GM12891 (cell line): ENCODE results near the gene ABLIM2.

Experiments used
- DNase-seq: peaks from one replicate; pipeline ENCODE4 v3.0.0; 2011; ENCODE audit warnings: low spot score; ENCODE audit not compliant: insufficient read length
- FAIRE-seq: peaks from 2 replicates; lab custom pipeline; 2011; peaks lifted over from hg19 to GRCh38; lab: Jason Lieb, UNC
- PAX5 ChIP-seq: IDR thresholded peaks from 2 replicates; pipeline ENCODE4 v1.6.1; 2011; ENCODE audit warnings: low read length, moderate library complexity, mild to moderate bottlenecking; ENCODE audit not compliant: insufficient read depth, severe bottlenecking
- POLR2A ChIP-seq: IDR thresholded peaks from 2 replicates; pipeline ENCODE4 v1.6.1; 2011; ENCODE audit warnings: low read depth, low read length, control low read depth
- POLR2AphosphoS5 ChIP-seq: IDR thresholded peaks from 2 replicates; pipeline ENCODE4 v1.6.1; 2011; ENCODE audit warnings: low read depth, low read length, control low read depth
- POU2F2 ChIP-seq: IDR thresholded peaks from 2 replicates; pipeline ENCODE4 v1.6.1; 2011; ENCODE audit warnings: low read depth, mild to moderate bottlenecking, control low read depth, low read length, moderate library complexity
- SPI1 ChIP-seq: IDR thresholded peaks from 2 replicates; pipeline ENCODE4 v1.6.1; 2011; ENCODE audit warnings: low read depth, low read length, control low read depth
- TAF1 ChIP-seq: IDR thresholded peaks from 2 replicates; pipeline ENCODE4 v1.6.1; 2011; ENCODE audit warnings: low read depth, low read length, control low read depth

The ABLIM2 gene

DNA sequence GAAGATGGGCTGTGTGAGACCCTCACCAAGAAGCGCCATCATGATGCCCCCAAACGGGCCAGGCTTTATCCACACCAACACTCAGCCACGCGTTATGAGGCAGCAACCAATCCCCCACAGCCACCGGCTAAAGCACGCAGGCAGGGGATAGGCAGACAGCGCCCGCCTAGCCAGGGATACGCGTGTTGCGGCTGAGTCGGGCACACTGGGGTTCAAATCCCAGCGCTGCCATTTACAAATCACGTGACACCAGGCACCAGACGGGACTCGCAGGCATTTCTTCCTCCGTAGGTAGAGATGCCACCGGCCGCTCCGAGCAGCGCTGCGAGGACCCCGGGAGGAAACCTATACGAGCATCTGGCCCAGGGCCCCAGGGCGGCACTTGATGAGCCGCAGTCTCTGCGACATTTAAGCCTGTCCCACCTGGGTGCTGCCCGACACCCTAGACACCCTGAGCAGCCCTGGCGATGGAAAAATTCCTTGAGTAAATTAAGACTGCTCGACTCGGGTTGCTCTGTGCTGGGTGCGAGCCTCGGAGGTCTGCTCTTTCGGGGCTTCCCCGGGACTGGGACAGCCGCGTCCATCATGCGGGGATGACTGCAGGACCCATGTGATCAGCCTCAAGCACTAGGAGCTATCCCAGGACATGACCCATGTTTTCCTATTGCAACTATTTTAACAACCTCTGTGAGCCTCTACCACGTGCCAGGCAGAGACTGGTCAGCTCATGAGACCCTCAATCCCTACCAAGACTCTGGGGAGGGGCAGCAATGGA is 6.3 kb downstream of the ABLIM2 start:
- no peak for FAIRE-seq
- no peak for DNase-seq
- TF ChIP-seq POLR2AphosphoS5 = no peak
- no peak for TF ChIP-seq TAF1
- no peak for TF ChIP-seq PAX5
- no peak for TF ChIP-seq POLR2A
- TF ChIP-seq SPI1 = no peak
- no peak for TF ChIP-seq POU2F2

DNA sequence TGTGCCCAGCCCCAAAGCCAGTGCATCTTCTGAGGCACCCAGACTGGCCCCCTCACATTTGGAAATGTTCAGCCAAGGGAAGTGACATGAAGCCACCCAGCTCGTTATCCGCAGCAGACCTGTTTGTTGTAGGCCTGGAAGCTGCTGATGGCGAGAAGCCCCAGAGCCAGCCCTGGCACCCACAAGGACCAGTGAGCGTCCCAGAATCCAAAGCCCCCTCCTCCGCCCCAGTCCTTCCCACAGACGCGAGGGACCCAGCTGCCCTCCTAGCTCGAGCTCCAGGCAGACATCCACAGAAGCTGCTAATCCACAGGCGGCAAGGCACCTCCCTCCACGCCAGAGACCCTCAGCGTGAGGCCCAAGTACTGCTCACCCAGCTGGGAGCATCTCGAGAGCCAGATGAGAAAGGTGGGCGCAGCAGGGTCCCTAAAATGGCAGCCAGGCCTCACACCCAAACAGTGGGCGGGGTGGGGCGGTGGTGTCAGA is 7.4 kb downstream of the ABLIM2 start:
- FAIRE-seq = no peak
- TF ChIP-seq SPI1 (no peak), TAF1 (no peak), POLR2AphosphoS5 (no peak), PAX5 (no peak), POU2F2 (no peak), POLR2A (no peak)
- no peak for DNase-seq

DNA sequence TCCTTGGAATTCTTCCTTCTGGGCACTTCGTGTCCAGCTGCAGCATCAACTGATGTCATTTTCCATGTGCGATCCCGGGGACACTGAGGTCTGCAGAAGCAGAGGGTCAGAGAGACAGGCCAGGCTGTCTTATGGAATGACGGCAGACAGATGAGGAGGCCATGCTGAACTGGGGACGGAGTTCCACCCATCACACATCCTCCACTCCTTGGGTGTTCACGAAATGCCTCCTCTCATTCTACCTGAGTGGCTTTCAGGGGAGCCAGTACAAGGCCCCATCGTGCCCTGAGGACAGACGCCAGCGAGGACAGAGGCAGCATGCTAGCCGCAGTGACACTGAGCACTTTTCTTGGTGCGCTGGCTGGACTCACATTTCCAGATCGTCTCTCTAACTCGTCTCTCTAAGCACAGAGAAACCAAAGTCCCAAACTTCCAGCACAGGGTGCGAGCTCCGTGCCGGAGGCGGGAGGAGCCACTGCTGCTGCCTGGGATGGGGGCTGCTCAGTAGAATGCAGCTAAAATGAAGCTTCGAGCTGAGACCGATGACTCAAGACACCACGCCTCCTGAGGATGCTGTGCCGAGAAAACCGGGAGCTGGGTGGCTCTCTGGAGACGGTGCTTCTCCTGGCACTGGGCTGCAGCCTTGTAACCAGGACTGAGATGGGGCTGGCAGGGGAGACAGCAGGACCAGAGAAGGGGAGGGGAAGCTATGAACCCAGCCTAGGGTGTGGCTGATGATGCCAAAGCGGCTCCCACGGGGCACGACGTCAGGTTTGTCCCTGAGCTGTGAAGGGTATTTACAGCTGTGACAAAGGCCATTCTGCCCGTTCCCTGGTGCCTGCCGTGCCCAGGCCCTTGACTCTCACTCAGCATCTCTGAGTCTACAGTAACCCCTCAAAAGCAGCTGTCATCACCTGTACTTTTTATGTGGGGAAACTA is 8.2 kb downstream of the ABLIM2 start:
- FAIRE-seq = no peak
- DNase-seq = no peak
- TF ChIP-seq PAX5 (no peak), TAF1 (no peak), POLR2AphosphoS5 (no peak), SPI1 (no peak), POU2F2 (no peak)

DNA sequence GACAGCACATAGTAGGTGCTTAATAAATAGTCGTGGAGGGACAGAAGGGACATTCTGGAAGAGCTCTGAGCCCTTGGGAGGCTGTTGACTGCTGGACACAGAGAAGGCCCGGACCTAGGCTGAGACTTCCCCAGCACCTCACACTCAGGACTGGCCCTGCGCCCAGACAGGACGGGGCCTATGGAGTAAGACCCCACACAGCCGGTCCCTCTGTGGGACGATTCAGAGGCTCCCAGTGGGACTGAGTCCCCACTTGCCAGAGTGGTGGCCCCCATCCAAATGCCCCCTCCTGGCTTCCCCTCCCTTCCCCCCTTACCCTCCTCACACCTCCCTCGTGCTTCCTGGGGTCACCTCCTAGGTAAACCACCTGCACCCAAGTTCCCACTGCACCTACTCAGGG is 8.9 kb downstream of the ABLIM2 start:
- DNase-seq (no peak), FAIRE-seq (no peak)
- TF ChIP-seq TAF1 = no peak
- TF ChIP-seq POLR2AphosphoS5 = no peak
- no peak for TF ChIP-seq SPI1
- TF ChIP-seq PAX5 = no peak
- no peak for TF ChIP-seq POU2F2
- no peak for TF ChIP-seq POLR2A

DNA sequence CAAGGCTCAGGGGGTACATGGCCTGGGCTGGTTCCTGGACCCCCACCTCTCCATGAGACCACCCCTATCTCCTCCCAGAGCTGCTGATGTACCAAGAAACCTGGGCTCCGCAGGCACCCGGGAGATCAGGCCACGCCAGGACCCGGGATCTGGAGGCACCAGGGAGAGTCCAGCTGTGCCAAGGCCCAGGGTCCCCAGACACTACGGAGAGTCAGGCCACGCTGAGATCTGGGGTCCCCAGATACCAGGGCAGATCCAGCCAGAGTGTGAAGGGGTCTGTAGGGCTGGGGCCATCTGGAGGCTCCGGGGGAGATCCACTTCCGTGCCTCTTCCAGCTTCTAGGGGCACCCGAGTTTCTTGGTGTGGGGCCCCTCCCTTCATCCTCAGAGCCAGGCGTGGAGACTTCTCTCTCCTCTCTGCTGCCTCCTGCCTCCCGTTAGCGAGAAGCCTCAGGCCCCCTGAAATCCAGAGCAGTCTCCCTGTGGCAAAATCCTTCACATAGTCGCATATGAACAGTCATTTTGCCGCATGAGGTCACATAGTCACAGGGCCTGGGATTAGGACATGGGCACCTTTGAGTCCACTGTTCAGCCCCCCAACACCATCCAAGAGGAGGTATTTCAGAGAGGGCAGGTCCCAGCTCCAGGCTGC is 9.7 kb downstream of the ABLIM2 start:
- FAIRE-seq = no peak
- DNase-seq = no peak
- no peak for TF ChIP-seq POLR2AphosphoS5
- TF ChIP-seq POU2F2 = no peak
- no peak for TF ChIP-seq PAX5
- TF ChIP-seq SPI1 = no peak
- TF ChIP-seq POLR2A = no peak
- no peak for TF ChIP-seq TAF1

DNA sequence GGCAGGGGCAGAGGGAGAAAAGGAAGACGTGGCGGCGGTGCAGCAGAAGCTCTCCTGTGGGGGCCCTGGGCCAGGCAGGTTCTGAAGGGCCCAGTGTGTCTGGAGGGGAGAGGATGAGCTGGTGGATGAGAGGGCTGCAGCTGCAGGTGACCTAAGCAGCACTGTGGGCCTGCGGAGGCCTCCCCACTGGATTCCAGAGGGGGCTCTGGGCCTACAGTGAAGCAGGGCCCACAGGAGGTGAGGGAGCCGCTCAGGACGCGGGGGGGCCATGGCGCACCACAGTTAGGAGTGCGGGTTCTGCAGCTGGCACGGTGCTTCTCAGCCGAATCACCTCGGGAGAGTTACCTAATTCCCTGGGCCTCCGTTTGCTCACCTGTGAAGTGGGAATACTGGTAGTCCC is 10.5 kb downstream of the ABLIM2 start:
- TF ChIP-seq SPI1 (no peak), POU2F2 (no peak), POLR2A (no peak), POLR2AphosphoS5 (no peak), TAF1 (no peak), PAX5 (no peak)
- FAIRE-seq (no peak), DNase-seq (no peak)

DNA sequence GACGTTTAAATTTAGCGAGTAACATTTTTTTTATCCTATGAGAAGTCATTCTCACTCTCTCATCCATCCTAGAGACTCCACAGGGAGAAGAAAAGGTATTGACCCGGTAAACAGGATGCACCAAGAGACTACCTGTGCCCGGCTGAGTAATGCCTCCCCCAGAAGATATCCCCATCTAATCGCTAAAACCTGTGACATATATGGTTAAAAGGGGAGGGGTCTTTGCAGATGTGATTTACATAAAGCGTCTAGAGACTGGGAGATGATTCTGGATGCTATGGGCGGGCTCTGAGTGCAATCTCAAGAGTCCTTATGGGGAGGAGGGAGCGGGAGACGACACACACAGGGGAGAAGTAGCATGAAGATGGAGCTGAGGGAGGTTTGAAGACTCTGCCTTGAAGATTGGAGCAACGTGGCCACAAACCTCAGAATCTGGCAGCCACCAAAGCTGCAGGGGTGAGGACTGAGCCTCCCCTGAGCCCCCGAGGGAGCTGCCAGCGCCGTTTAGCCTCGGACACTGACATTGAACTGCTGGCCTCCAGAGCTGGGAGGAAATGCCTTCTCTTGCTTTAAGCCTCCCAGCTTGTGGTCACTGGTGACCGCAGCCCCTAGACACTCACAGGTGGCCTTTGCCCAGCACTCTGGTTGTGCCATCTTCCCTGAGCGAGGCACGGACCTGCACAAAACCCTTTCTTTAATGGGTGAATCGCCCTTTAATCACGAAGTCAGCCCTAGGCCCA is 11.2 kb downstream of the ABLIM2 start:
- FAIRE-seq (no peak), DNase-seq (no peak)
- TF ChIP-seq PAX5 (no peak), POLR2A (no peak), SPI1 (no peak), TAF1 (no peak), POU2F2 (no peak), POLR2AphosphoS5 (no peak)

DNA sequence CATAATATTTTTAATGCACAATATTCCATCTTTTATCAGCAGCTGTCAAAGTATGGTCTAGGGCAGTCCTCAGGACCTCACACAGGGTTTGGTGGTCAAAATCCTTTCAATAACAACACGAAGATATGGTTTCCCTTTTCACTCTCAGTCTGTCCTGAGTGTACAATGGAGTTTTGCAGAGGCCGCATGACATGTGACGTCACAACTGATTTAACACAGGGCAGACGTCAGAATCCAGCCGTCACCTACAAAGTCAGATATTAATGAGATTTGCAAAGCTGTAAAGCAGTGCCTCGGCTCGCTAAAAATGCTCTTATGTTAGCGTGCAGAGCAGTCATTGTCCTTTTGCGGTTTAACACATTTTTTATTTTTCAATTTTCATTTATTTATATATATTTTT is 12.5 kb downstream of the ABLIM2 start:
- TF ChIP-seq POLR2AphosphoS5 (no peak), PAX5 (no peak), POU2F2 (no peak), SPI1 (no peak), POLR2A (no peak)
- no peak for FAIRE-seq
- DNase-seq = no peak
